Sigmoid colon (tissue), 4 donors: ENCODE results near the gene PMPCB.

ENCODE experiments used
- CTCF ChIP-seq, 4 experiments: fragments of 450-650 bp in 3 of 4; fragments of 200-600 bp in 1 of 4; IDR thresholded peaks; one replicate each; pipeline ENCODE4 v1.5.1; 2016 to 2019; ENCODE audit warnings: antibody characterized with exemption in 4 of 4, mild to moderate bottlenecking in 3 of 4, moderate library complexity in 2 of 4
- EP300 ChIP-seq, 4 donors: sonication (generic); formaldehyde crosslinking; IDR thresholded peaks; one replicate each; pipeline ENCODE4 v1.6.1; 2017; ENCODE audit warnings: antibody characterized with exemption in 4 of 4
- POLR2A ChIP-seq, 2 donors: fragments of 450-650 bp; IDR thresholded peaks; one replicate each; pipeline ENCODE4 v1.6.1; 2016; ENCODE audit warnings: antibody characterized with exemption in 2 of 2, mild to moderate bottlenecking in 2 of 2, moderate library complexity in 2 of 2
- POLR2AphosphoS5 ChIP-seq, 4 donors: sonication (generic); formaldehyde crosslinking; IDR thresholded peaks; one replicate each; pipeline ENCODE4 v1.6.1; 2017; ENCODE audit warnings: antibody characterized with exemption in 4 of 4

- TF ChIP-seq CTCF (IDR thresholded peaks at IDR 0.05) (no peak), POLR2A (IDR thresholded peaks at IDR 0.05) (no peak), POLR2AphosphoS5 (IDR thresholded peaks at IDR 0.05) (no peak), EP300 (IDR thresholded peaks at IDR 0.05) (no peak)
Measured at GRCh38 chr7:103343332-103343731, 46.1 kb downstream of the PMPCB start.
